ENCODE data around the gene PACS1.

Gene PACS1

DNA sequence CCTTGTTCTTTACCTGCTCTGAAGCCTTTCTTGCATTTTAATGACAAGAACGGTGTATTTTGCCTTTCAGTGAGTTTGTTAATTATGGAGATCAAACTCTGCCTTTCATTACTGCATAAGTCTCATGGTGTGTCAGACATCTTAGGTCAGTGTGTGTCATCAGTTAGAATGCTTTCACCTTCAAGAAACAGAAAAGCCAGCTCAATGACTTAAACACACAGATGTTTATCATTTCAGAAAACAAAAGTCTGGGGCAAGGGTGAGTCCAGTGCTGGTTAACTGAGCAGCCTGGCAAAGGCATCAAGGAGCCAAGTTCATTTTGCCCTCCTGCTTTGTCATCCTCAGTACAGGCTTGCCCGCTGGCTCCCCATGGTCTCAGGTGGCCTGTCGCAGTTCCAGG lies 54.5 kb downstream of the PACS1 start:
- TF ChIP-seq, protein P1, sequence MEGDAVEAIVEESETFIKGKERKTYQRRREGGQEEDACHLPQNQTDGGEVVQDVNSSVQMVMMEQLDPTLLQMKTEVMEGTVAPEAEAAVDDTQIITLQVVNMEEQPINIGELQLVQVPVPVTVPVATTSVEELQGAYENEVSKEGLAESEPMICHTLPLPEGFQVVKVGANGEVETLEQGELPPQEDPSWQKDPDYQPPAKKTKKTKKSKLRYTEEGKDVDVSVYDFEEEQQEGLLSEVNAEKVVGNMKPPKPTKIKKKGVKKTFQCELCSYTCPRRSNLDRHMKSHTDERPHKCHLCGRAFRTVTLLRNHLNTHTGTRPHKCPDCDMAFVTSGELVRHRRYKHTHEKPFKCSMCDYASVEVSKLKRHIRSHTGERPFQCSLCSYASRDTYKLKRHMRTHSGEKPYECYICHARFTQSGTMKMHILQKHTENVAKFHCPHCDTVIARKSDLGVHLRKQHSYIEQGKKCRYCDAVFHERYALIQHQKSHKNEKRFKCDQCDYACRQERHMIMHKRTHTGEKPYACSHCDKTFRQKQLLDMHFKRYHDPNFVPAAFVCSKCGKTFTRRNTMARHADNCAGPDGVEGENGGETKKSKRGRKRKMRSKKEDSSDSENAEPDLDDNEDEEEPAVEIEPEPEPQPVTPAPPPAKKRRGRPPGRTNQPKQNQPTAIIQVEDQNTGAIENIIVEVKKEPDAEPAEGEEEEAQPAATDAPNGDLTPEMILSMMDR (IDR thresholded peaks at IDR 0.05; ENCODE audit: low read depth, low read length, missing control alignments), result no peak
- H3K4me3 ChIP-seq (ENCODE audit: low read depth, low read length), result no peak overlapping the region
- no peak for DNase-seq (ENCODE audit: low read depth)
- in situ Hi-C loops (cut with HindIII; ENCODE audit: low sequenced_read_pairs), result no loop called here

DNA sequence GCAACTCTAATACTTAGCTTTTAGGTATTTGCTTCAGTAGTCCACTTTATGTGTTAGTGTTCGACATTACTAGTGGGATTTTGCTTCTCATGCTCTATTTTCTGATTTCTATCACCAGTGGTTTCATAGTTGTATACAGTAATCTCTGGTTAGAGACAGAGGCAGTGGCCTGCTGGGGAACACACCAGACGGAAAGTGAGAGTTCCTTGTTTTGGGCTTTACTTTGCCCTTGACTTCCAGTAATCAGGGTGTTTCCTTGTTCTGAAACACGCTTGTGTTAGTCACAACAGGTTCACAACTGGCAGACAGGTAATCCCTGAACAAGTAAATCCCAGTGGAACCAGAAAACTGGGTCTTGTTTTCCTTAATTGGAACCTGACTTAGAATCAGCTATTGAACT lies 56.0 kb downstream of the PACS1 start:
- no peak overlapping the region for H3K4me3 ChIP-seq (ENCODE audit: low read depth, low read length)
- no peak for DNase-seq (ENCODE audit: low read depth)
- TF ChIP-seq, protein P1 (IDR thresholded peaks at IDR 0.05; ENCODE audit: low read depth, low read length, missing control alignments), result no peak
- in situ Hi-C loops (cut with HindIII; ENCODE audit: low sequenced_read_pairs), result no loop called here

DNA sequence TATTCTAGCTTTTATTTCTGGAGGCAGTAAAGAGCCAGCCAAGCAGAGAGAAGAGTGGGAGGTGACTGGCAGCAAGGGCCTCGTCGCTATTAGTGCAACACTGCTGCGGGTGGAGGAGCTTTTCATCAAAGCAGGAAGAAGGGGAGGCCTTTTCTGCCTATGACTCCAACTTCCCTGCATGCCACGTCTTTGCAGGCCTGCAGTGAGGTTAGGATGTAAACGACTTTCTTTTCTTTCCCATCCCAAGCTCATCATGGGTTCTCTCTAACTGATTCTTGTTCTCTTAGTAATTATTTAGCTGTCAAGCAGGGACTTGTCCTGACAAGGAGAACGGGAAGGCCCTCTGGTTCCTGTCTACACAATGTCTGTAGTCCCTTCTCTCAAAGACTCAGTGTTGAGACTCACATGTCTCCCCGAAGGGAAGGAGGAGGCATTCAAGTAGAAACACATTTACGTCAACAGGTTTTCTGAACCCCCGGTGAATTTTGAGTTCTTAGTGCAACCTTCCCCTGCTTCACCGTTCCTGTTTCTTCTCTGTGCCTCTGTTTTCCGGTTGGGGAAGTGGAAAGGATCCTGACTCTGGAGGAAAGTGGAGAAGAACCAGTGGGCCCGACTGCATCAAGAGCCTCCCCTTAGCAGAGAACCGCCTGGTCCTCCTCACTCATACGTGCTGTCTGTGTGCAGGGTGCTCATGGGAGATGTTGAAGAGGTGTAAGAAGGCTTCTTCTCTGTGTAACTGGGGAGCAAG lies 56.9 kb downstream of the PACS1 start:
- TF ChIP-seq, protein P1 (IDR thresholded peaks at IDR 0.05; ENCODE audit: low read depth, low read length, missing control alignments), result no peak
- no peak overlapping the region for H3K4me3 ChIP-seq (ENCODE audit: low read depth, low read length)
- in situ Hi-C loops (cut with HindIII; ENCODE audit: low sequenced_read_pairs), result no loop called here

DNA sequence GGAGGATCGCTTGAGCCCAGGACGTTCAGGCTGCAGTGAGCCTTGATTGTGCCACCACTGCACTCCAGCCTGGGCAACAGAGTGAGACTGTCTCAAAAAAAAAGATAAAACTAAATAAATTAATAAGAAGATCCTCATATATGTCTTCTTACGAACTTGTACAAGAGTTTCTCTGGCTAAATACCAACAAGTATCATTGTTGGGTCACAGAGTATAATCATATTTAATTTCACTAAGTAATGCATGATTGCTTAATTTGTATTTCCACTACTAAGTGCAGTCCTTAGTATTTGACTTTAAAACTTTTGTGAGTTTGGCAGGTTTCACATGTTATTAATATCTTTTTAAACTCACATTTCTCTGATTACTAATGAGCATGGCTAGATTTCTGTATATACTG lies 60.9 kb downstream of the PACS1 start:
- in situ Hi-C loops (cut with HindIII; ENCODE audit: low sequenced_read_pairs), result no loop called here
- H3K4me3 ChIP-seq (ENCODE audit: low read depth, low read length), result no peak overlapping the region
- no peak for DNase-seq (ENCODE audit: low read depth)
- TF ChIP-seq, protein P1 (IDR thresholded peaks at IDR 0.05; ENCODE audit: low read depth, low read length, missing control alignments), result no peak

More for the DNA sequence above, 56.9 kb downstream of the PACS1 start:
- no peak for DNase-seq (ENCODE audit: low read depth)

DNA sequence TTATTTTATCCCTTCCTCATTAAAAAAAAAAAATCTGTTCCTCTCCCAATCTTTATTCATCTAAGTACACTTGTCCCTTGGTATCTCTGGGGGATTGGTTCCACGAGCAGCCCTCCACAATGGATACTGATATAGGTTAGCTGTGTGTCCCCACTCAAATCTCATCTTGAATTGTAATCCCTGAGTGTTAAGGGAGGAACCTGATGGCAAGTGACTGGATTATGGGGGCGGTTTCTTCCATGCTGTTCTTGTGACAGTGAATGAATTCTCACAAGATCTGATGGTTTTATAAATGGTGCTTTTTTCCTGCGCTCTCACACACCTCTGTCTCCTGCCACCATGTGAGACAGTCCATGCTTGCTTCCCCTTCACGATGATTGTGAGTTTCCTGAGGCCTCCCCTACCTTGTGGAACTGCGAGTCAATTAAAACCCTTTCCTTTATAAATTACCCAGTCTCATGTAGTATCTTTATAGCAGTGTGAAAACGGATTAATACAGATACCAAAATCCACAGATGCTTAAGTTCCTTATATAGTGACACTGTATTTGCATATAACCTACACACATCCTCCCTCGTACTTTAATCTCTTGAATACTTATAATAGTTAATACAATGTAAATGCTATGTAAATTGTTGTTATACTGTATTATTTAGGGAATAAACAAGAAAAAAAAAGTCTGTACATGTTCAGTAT lies 62.0 kb downstream of the PACS1 start:
- H3K4me3 ChIP-seq (ENCODE audit: low read depth, low read length), result no peak overlapping the region
- in situ Hi-C loops (cut with HindIII; ENCODE audit: low sequenced_read_pairs), result no loop called here
- TF ChIP-seq, protein P1 (IDR thresholded peaks at IDR 0.05; ENCODE audit: low read depth, low read length, missing control alignments), result no peak
- DNase-seq (ENCODE audit: low read depth), result no peak

DNA sequence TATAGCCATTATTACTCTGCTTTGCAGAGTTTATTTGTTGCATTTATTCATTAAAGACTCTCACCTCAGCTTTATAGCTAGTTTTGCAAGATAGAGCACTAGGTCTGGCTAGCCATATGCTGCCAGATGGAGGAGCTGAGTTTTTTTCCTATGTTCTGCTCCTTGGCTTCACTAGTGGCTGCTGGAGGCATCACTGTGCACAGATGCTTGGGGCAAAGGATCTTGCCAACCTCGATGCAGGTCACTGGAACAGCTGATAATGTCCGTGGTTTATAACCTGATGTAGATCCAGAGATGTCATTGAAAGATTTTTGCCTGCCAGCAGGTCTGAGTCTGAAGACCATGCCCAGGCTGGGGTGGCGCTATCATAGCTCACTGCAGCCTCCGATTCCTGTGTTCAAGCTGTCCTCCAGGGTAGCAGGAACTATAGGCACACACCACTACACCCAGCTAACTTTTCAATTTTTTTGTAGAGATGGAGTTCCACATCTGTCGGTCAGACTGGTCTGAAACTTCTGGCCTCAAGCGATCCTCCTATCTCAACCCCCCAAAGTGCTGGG lies 63.2 kb downstream of the PACS1 start:
- in situ Hi-C loops (cut with HindIII; ENCODE audit: low sequenced_read_pairs), result no loop called here

More for the DNA sequence above, 63.2 kb downstream of the PACS1 start:
- TF ChIP-seq, protein P1 (IDR thresholded peaks at IDR 0.05; ENCODE audit: low read depth, low read length, missing control alignments), result no peak
- no peak for DNase-seq (ENCODE audit: low read depth)
- no peak overlapping the region for H3K4me3 ChIP-seq (ENCODE audit: low read depth, low read length)
